ENCODE measurements around the gene AGO4. TPM values are rescaled to one million over a fixed set of nuclear protein-coding genes. Genes with fewer than 3 reads are reported as not detected.

Gene AGO4
- total RNA-seq, 1 experiment from 2014 or later = 6.1 TPM

- Histone ChIP-seq H4K20me1 (ENCODE audit: insufficient read depth) (no peaks in the 10 kb centered on the region), H3K9me2 (ENCODE audit: insufficient read depth) (no peaks in the 10 kb centered on the region), H3K27me3 (ENCODE audit: insufficient read depth, low read length) (no peaks in the 10 kb centered on the region), H3K9me3 (ENCODE audit: control insufficient read depth in 1 of 2, insufficient read depth in 1 of 2, low read depth in 1 of 2, low read length in 2 of 2) (no peaks in the 10 kb centered on the region), H3K27ac (ENCODE audit: low read depth, low read length) (no peak overlapping the region), H3K36me3 (ENCODE audit: control insufficient read depth in 1 of 2, insufficient read depth in 2 of 2, low read length in 2 of 2) (peaks cover 7 to 23% of the 10 kb centered on the region in 2 experiments; a peak in 3 of 4 replicates), H3K4me3 (replicated peaks in 1 of 2; ENCODE audit: low read depth in 1 of 2, low read length in 2 of 2) (no peak overlapping the region), H3K4me2 (ENCODE audit: low read length) (no peak overlapping the region), H3K9ac (ENCODE audit: low read length) (no peak overlapping the region), H3K4me1 (ENCODE audit: control insufficient read depth in 1 of 2, insufficient read depth in 2 of 2, low read length in 2 of 2) (peaks cover 0 to 30% of the 10 kb centered on the region in 2 experiments; a peak in 3 of 4 replicates), H2AFZ (ENCODE audit: low read depth, low read length, poor library complexity, severe bottlenecking) (no peak overlapping the region), H3K79me2 (ENCODE audit: insufficient read depth, low read length) (peaks cover 35% of the 10 kb centered on the region)
- no TSS peak for BruUV-seq (replicated peaks)
- POLR2A ChIA-PET = no interaction called here
- RAD21 ChIA-PET (ENCODE audit: low non-redundant PET in 1 of 2, low total read pairs in 2 of 2, uncharacterized antibody in 2 of 2, unreplicated experiment in 2 of 2) = no interaction called here
- CTCF ChIA-PET = no interaction called here
- intact Hi-C loops (cut with micrococcal nuclease) = no loop called here
- TF ChIP-seq ZFX (IDR thresholded peaks at IDR 0.05) = no peak
- no peak for TF ChIP-seq CEBPB (IDR thresholded peaks at IDR 0.05; ENCODE audit: low read depth)
- TF ChIP-seq CBX3 (IDR thresholded peaks at IDR 0.05; ENCODE audit: low read depth) = no peak
- no peak for TF ChIP-seq MAX (IDR thresholded peaks at IDR 0.05)
- no peak for TF ChIP-seq ZBTB33 (IDR thresholded peaks at IDR 0.05; ENCODE audit: extremely low read depth, insufficient replicate concordance, low read length)
- TF ChIP-seq ATF3 (IDR thresholded peaks at IDR 0.05) = no peak
- TF ChIP-seq ZNF274 (IDR thresholded peaks at IDR 0.05; ENCODE audit: low read depth, low read length) = no peak
- no peak for TF ChIP-seq POLR2AphosphoS5 (IDR thresholded peaks at IDR 0.05; ENCODE audit: low read depth, low read length)
- no peak for TF ChIP-seq CTCF (IDR thresholded peaks at IDR 0.05 in 2 of 3, conservative IDR thresholded peaks at IDR 0.05 in 1 of 3; ENCODE audit: borderline replicate concordance in 1 of 3, insufficient read depth in 1 of 3, low read depth in 2 of 3, low read length in 2 of 3)
- no peak for TF ChIP-seq EGR1 (IDR thresholded peaks at IDR 0.05; ENCODE audit: low read depth)
- TF ChIP-seq TCF7L2 (IDR thresholded peaks at IDR 0.05; ENCODE audit: borderline replicate concordance, extremely low read depth, insufficient read depth, insufficient read length) = no peak
- no peak for TF ChIP-seq RAD21 (IDR thresholded peaks at IDR 0.05; ENCODE audit: low read depth)
- no peak for TF ChIP-seq SP1 (IDR thresholded peaks at IDR 0.05; ENCODE audit: low read depth)
- TF ChIP-seq REST (IDR thresholded peaks at IDR 0.05; ENCODE audit: low read depth) = no peak
- no peak for TF ChIP-seq SRF (IDR thresholded peaks at IDR 0.05; ENCODE audit: low read depth)
- no peak for TF ChIP-seq YY1 (IDR thresholded peaks at IDR 0.05; ENCODE audit: extremely low read depth, insufficient replicate concordance, low read depth, low read length)
- TF ChIP-seq EZH2 (IDR thresholded peaks at IDR 0.05) = no peak
- DNase-seq (ENCODE audit: low read depth, low spot score) (no peak), ATAC-seq (no peak)
Observed at GRCh38 chr1:35887508-35887907, 79.7 kb downstream of the AGO4 start.
